Measurements from ENCODE around the gene MAPRE3. TPM values are rescaled to one million over a fixed set of nuclear protein-coding genes. Genes with fewer than 3 reads are reported as not detected.

MAPRE3 gene
- total and polyA plus RNA-seq, 10 donors: 5.2 to 17.9 (median 11.9) TPM

- DNase-seq: no peak
- intact Hi-C loops (cut with DNase I; ENCODE audit: low total_unique reads): no loop called here
- Histone ChIP-seq H3K4me3 (no peak overlapping the region), H3K9me3 (no peaks in the 10 kb centered on the region), H3K27ac (no peak overlapping the region), H3K36me3 (no peaks in the 10 kb centered on the region), H3K4me1 (peaks cover 0 to 8% (median 0%) of the 10 kb centered on the region in 6 donors), H3K27me3 (replicated peaks in 1 of 7) (no peaks in the 10 kb centered on the region)
- TF ChIP-seq, protein P1, sequence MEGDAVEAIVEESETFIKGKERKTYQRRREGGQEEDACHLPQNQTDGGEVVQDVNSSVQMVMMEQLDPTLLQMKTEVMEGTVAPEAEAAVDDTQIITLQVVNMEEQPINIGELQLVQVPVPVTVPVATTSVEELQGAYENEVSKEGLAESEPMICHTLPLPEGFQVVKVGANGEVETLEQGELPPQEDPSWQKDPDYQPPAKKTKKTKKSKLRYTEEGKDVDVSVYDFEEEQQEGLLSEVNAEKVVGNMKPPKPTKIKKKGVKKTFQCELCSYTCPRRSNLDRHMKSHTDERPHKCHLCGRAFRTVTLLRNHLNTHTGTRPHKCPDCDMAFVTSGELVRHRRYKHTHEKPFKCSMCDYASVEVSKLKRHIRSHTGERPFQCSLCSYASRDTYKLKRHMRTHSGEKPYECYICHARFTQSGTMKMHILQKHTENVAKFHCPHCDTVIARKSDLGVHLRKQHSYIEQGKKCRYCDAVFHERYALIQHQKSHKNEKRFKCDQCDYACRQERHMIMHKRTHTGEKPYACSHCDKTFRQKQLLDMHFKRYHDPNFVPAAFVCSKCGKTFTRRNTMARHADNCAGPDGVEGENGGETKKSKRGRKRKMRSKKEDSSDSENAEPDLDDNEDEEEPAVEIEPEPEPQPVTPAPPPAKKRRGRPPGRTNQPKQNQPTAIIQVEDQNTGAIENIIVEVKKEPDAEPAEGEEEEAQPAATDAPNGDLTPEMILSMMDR (IDR thresholded peaks at IDR 0.05 in 8 of 11, conservative IDR thresholded peaks at IDR 0.05 in 3 of 11): no peak
- TF ChIP-seq POLR2A (IDR thresholded peaks at IDR 0.05) (no peak), POLR2AphosphoS5 (IDR thresholded peaks at IDR 0.05) (no peak)
- WGBS, 5 donors: 80 to 85% (median 82%) methylated on average over 9 of the region's 9 CpGs
Observed at GRCh38 chr2:27003857-27004256, 33.4 kb downstream of the MAPRE3 start.

- H3K27ac ChIP-seq: no peak overlapping the region
- TF ChIP-seq, protein P1 (IDR thresholded peaks at IDR 0.05 in 8 of 11, conservative IDR thresholded peaks at IDR 0.05 in 3 of 11): no peak
- TF ChIP-seq POLR2AphosphoS5 (IDR thresholded peaks at IDR 0.05): no peak
- TF ChIP-seq POLR2A (IDR thresholded peaks at IDR 0.05): no peak
- H3K36me3 ChIP-seq: no peaks in the 10 kb centered on the region
- DNase-seq: no peak
- 71 to 83% (median 77%) methylated on average over 6 of the region's 6 CpGs for WGBS, 5 donors
- no peak overlapping the region for H3K4me3 ChIP-seq
- H3K4me1 ChIP-seq: peaks cover 0 to 12% (median 0%) of the 10 kb centered on the region in 6 donors
- intact Hi-C loops (cut with DNase I; ENCODE audit: low total_unique reads): no loop called here
- H3K9me3 ChIP-seq: no peaks in the 10 kb centered on the region
- H3K27me3 ChIP-seq (replicated peaks in 1 of 7): no peaks in the 10 kb centered on the region
Observed at GRCh38 chr2:27006602-27007415, 36.4 kb downstream of the MAPRE3 start.

- no peaks in the 10 kb centered on the region for H3K9me3 ChIP-seq
- 77 to 85% (median 81%) methylated on average over 8 of the region's 8 CpGs for WGBS, 5 donors
- intact Hi-C loops (cut with DNase I; ENCODE audit: low total_unique reads): no loop called here
- peaks cover 0 to 12% (median 0%) of the 10 kb centered on the region in 6 donors for H3K4me1 ChIP-seq
- TF ChIP-seq, protein P1 (IDR thresholded peaks at IDR 0.05 in 8 of 11, conservative IDR thresholded peaks at IDR 0.05 in 3 of 11): no peak
- no peak for TF ChIP-seq POLR2A (IDR thresholded peaks at IDR 0.05)
- no peak for TF ChIP-seq POLR2AphosphoS5 (IDR thresholded peaks at IDR 0.05)
- H3K27ac ChIP-seq: no peak overlapping the region
- no peak overlapping the region for H3K4me3 ChIP-seq
- H3K27me3 ChIP-seq (replicated peaks in 1 of 7): no peaks in the 10 kb centered on the region
- DNase-seq: no peak
- H3K36me3 ChIP-seq: no peaks in the 10 kb centered on the region
Observed at GRCh38 chr2:27007416-27008374, 37.3 kb downstream of the MAPRE3 start.
